NOMO-1 (cell line): ENCODE data around the gene TFPT.

ENCODE experiments used
- DNase-seq, 2 experiments: peaks; one replicate each; lab custom pipeline; 2025; ENCODE audit not compliant: unreplicated experiment in 2 of 2; lab: John Stamatoyannopoulos, UW

Gene TFPT, protein sequence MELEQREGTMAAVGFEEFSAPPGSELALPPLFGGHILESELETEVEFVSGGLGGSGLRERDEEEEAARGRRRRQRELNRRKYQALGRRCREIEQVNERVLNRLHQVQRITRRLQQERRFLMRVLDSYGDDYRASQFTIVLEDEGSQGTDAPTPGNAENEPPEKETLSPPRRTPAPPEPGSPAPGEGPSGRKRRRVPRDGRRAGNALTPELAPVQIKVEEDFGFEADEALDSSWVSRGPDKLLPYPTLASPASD

DNA sequence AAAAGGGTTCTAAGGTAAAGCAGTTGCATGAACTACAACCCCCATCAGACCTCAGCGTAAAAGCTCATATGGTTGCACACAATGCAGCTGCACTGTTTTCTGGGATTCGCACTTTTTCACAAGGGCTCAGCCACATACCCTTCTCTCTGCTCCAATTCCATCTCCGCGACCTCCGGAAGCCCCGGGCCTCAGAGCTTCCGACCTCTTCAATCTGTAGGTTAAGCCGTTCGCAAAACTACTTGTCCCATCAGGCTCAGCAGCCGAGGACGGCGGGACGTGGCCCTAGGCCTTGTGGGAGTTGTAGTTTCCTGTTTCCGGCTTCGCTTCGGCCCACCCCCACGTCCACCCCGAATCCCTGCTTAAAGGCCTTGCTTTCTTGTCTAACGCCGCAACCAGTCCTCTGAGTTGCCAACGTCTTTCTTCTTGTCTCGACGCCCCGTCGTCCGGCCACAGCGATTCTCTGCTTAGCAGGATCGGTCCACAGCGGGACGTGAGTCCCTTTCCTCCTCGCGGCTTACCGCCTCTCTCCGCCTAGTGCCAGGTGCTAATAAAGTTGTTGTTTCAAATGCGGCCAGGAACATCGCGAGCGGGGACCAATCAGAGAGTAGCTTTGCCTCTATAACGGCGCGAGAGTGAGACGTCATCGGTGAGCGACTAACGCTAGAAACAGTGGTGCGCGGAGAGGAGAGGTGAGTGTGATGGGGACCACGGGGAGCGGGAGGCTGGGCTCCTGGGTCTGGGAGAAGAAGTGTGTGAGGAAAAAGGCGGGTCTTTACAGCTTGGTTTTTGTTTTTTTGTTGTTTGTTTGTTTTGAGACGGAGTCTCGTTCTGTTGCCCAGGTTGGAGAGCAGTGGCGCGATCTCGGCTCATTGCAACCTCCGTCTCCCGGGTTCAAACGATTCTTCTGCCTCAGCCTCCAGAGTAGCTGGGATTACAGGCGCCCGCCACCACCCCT lies at the start of gene TFPT, which contains the start of gene PRPF31:
TFPT (minus strand) TSS at position 549 of the 955 bp plus-strand sequence; CDS start at position 161, 388 bp downstream.
PRPF31 (plus strand) TSS at position 646 of the 955 bp plus-strand sequence. CDS start 2,525 bp downstream, outside the sequence.
- peak; percentile 97 to 98 for DNase-seq

DNA sequence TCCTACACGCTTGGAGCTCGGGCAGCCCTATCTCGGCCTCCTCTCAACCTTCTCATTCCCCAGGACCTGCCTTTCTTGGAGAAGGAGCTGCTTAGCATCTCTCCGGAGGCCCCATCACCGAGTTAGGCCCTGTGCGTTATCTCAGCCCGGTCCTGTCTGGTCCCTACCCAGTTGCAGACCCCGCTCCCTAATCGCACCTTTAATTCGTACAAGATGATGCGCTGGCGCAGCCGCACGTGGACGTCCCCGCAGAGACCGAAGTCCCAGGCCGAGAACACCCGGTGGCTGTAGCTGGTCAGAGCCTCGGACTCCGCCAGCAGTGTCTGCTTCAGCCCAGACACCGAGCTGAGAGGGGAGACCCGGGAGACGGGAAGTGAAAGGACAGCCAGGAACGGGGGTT lies 49.8 kb upstream of the TFPT start:
- no peak for DNase-seq

DNA sequence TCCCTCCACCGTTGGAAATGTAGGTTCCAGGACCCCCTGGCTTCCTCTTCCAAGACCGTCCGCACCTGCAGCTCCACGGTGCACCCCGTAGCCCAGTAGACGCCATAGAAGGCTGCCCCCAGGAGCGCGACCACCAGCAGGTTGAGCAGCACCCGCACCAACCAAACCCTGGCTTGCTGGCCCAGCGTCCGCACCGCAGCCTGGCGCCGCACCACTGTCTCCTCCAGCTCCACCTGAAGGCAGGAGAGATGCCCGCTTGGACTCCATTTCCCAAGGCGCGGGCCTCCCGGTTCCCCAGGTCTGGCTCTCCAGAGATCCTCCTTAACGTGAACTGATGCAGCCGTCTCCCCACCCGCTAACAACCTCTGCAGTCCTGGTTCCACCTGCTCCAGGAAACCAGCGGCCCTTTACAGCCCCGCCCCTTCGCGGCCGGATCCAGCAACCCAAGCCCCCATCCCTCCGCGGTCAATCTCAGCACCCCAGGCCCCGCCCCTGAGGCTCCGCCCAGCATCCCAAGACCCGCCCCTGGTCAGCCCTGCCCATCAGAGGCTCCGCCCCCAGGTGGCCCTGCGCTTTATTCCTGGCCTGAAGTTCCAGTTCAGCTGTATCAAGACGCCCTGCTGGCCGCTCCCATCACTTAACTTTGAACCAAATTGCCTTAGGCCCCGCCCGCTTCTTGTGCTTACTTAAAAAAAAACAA lies 49.1 kb upstream of the TFPT start:
- DNase-seq: no peak

DNA sequence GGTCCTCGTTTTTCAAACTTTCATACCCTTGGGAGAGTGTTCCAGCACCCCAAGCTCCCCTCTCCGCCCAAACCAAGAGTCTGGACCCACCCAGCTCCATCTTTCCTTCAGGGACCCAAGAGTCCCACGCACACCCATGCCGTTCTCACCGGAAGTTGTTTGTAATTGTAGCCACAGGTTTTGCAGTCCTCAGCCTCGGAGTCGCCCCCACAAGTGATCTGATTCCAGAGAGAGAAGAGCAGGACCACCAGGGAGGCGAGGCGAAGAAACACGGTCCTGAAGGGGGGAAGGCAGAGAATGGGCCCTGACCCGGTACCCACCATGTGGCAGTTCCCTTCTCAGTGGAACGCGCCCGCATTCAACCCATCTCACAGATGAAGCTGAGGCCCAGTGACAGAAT lies 47.4 kb upstream of the TFPT start:
- no peak for DNase-seq

DNA sequence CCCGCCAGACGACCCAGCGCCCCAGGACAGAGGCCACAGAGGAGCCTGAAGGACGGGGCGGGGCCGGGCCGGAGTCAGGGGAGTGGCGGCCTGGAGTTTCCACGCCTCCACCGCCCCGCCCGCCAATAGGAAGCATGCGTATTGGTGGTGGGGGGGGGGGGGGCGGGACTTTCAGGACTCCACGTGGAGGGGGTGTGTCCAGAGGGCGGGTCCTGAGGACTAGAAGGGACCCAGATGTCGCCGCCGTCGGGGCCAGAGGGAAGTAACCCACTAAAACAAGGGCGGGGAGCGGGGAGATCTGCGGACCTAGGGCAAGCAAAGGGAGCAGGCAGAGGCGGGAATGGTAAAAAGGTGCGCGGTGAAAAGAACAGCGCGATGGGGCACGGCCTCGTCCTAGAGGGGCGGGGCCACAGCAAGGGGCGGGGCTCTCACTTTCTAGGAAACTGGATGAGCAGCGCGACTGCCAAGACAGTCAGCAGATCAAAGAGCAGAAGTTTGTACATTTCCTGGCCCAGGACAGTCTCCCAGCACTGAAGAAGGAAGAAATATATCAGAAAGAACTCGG lies 46.9 kb upstream of the TFPT start:
- DNase-seq: peak; percentile 93 to 94

DNA sequence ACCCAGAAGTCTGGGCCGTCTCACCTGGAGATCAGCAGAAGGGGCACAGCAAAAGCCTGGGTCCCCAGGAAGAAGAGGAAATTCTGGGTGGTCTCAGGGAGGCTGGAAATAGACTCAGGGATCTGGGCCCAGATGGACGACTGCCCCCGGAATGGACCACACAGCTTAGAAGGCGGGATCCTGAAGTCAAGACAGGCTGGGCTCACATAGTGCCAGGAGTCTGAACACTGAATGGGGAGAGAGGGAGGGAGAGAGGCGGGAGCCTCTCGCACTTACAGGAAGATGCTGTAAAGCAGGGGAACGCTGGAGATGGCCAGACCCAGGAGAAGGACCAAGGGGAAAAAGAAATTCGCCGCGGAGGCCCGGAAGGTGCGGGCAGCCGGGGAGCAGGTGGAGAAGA lies 45.4 kb upstream of the TFPT start:
- no peak for DNase-seq

DNA sequence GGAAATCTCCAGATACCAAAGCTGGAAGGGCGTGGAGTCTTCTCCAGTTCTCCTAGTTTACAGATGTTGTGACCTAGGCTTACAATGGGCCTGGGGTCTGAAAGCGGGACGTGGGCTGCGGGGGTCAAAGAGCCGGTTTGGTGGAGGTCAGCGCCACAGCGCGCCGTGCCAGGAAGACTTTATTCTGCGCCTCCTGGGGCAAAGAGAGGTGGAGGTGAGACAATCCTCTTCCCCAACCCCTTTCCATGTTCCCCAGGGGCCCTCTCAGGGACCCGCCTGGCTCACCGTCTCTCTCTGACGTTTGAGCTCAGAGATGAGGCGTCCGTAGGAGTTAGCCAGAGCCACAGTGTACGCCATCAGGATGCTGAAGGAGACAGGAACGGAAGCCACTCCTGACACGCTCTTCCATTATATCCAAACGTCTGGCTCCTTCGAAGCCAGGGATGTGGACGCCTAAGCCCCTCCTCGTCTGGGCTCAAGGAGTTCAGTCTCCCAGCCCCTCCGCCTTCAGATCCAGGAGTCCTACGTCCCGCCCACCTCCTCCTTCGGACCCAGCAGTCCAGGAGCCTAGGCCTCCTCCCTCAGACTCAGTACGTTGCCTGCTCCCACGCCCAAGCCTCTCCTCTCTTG lies 44.8 kb upstream of the TFPT start:
- DNase-seq: peak in 1 of 2 experiments; percentile 19

DNA sequence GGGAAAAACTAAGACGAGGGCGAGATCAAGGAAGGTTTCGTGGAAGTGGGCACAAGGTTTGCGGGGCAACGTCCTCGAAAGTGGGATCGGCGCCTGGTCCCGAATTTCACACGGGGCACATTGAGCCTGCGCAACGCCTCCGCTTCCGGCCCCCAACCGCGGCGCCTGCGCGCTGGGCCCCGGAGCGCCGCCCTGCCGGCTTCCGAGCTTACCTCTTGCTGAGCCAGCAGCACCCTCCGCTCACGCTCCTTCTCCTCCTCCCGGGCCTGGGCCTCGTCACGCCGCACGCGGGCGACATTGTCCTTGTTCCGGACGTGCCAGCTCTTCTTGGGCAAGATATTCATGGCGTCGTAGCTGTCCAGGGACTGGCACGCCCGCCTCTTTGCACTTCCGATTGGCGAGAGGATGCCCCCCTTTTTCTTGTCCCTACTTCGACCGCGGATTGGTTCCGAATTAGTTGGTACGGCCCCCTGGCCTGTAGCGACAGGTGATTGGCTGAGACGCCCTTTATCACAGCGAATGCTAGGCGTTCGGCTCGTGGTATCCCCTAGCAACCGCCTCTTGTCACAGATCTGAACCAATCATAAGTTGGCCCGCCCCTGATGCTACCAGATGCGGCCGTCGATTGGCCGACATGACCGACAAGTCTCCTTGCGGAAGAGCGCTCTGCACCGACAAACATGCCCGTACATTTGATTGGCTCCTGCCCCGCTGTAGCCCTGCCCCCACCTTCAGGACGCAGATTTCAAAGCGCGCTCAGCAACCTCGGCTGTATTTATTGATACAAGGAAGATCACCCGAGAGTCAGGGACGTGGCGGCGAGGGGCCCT lies 44.1 kb upstream of the TFPT start, which contains the start of gene LENG1:
LENG1 (minus strand) TSS at position 370 of the 830 bp plus-strand sequence; CDS start at position 344, 26 bp downstream.
- peak; percentile 100 for DNase-seq

DNA sequence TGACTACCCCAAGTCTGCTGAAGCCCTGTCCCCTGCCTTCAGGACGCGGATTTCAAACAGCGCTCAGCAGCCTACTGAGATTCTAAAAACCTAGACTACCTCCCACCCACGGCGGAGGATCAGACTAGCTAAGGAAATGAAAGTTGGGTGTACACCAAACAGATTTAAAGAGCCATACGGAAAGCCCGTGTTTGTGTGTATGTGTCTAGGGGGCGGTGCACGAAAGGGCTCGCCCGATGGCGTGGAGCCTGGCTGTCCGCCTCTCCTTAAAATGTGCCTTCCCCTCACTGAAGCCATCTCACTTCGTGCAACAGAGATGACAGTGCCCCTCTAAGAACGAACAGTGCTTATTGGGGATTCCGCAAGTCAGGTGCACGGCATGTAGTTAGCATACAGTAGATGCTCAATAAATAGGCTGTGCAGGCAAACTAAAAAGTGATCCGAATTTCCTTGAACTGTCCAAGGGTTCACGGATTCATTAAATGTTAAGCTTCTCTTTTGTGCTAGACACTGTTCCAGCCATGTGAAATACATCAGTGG lies 43.4 kb upstream of the TFPT start:
- peak; percentile 39 for DNase-seq

DNA sequence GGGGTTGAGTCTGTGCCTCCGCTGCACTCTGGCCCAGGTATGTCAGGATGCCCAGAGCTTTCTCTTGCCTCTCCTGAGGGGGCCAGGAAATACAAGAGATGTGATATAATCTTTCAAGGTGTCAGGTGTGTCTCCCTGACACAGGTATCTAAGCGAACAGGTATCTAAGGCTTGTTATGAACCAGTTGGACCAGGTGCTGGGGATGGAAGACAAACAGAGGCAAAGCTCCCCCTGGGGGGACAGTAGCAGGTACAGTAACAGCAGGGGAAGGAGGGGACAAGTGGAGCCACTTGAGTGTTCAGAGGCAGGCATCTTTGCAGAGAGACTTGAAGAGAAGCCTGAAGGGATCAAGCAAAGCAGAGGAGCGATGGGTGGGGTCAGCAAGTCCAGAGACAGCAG lies 41.5 kb upstream of the TFPT start:
- DNase-seq: no peak

DNA sequence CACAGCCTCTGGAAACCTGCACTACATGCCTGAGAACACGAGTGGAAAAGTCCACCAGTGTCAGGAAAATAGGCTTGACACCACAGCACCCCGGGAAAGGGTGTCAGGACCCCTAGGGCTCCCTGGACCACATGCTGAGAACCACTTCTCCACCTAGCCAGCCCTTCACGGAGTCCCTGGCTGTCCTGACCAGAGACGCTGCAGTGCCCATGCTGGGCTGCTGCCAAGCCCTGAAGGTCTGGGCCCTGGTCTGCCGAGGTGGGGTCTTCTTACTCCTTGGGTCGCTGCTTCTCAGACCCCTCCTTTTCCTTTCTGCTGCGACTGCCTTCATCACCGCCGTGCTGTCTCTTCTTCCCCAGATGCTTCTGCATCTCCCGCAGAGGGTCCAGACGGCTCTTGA lies 41.0 kb upstream of the TFPT start:
- no peak for DNase-seq

DNA sequence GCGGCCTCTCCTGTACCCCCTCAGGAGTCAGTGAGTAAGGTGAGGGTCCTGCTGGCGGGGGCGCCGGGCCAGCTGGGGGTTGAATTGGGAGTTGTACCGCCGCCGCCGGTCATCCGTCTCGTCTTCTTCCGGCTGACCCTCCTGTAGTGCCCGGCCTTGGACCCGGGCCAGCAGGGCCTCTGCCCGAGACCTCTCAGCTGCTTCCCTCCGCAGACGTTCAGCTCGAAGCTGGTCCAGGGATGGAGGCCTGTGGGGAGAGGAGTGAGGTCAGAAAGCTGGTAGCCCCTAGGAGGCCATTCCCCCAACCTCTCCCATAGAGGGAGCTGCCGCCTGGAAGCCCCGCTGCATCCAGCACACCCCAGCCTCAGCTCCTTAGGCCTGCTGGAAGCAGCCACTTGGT lies 40.2 kb upstream of the TFPT start:
- no peak for DNase-seq

DNA sequence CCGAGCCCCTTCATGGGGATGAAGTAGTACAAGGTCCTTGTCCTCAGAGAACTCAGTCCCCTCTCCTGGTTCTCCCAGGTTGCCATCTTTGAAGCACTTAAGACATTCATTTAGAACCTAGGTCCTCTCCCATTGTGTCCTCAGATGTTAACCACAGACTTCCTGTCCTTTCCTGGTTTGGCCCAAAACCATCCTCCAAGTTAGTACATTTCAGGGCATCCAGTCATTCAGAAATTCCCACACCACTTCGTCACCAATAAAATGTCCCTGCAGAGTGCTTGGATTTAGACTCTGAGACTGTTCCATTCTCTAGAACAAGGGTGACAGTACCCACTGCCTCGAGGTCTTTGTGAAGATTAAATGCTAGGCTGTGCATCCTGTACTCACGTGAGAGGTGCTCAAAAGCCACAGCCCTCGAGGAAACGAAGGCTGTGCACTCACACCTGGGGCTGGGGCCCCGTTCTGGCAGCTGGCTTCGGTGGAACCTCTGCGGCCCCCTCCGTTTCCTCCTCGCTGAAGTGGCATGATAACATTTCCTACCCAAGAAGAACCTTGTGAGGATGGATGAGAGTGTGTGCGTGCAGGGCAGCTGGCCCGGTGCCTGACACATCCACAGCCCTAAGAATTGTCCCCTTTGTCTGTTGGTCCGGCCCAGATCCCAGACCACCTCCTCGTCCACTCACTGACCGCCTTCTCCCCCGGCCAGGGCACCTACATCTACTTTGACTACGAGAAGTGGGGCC lies 39.3 kb upstream of the TFPT start:
- DNase-seq: no peak

DNA sequence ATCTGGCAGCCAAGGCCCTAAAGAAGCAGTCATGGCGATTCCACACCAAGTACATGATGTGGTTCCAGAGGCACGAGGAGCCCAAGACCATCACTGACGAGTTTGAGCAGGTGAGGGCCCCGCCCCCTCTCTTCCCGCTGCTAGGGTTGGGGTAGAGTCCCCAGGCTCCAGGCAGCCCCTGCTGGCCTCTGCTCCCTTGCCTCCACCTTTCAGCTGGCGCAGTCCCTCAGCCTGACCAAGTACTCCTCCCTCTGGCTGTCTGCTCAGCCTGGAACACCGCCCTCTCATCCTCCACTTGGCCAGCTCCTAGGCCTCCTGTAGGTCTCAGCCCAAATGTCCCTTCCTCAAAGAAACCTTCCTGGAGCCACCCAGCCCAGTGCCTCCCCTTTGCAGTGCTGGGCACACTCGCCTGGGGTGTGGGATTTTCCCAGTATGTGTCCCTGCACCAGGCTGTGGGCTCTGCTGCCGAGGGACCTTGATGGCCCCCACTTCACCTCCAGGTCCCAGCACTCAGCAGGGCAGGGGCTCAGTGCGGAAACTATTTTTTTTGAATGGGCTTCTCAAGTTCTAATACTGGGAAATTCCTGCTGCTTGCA lies 38.4 kb upstream of the TFPT start:
- no peak for DNase-seq

DNA sequence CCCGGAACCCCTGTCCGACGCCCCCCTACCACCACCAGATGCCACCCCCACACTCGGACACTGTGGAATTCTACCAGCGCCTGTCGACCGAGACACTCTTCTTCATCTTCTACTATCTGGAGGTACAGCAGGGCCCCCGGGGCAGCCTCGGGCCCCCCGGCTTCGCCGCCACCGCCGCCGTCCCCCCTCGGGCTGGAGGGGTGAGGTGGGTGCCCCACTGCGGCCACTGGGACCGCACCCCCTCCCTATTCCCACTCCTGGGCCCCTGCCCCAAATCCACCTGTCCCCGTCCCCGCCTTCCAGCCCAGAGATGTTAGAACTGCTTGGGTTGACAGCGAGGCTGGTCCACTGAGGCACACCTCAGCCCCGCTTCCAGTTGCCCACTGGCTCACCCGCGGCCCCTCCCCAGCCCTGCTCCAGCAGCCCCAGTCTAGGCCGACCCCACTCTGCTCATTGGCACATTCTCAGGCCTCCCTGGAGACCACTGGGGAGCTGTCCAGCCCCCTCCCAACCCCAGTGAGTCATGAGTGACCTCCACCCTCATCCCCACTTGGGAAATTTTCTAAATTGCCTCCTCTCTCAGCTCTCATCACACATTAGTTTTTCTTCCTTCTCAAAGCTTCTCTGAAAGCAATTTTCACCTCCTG lies 37.5 kb upstream of the TFPT start:
- no peak for DNase-seq

DNA sequence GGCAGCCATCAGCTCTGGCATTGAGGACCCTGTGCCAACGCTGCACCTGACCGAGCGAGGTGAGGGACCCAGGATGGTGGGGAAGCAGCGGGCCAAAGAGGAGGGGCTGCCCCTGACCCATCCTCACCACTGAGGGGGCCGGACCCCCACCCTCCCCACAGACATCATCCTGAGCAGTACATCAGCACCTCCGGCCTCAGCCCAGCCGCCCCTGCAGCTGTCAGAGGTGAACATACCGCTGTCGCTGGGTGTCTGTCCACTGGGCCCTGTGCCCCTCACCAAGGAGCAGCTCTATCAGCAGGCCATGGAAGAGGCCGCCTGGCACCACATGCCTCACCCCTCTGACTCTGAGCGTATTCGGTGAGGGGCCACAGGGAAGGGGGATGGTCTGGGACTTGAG lies 36.8 kb upstream of the TFPT start:
- DNase-seq: no peak

DNA sequence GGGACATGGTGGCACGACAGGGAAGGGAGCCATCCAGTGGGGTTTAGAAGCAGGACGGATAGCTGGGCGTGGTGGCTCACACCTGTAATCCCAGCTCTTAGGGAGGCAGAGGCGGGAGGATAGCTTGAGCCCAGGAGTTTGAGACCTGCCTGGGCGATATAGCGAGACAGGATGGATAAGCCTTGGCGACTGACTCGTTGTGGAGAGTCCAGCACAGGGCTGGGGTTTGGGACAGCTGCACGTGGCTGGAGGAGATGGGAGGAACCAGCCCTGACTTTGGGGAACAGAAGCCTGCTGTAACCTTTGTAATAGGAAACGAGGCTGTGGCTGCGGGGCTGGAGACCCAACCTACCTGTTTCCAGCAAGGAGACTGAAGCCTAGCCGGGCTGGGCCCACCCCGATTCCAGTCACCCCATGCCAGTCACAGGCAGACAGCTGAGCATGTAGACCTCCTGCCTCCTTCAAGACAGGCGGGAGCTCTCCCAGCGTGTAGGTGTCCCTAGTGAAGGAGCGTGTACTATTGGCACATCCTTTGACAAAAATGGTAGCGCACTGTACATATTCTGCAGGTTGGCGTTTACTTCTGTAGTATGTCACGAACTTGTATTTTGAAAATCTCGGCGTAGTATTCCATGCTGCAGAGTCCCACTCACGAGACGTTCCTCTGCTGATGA lies 36.0 kb upstream of the TFPT start:
- no peak for DNase-seq
